ENCODE measurements around the gene MARF1.
"Not testable (repeated sequence)": the region's sequence is repeated elsewhere in the genome, so short reads cannot be mapped to it uniquely, and the experiment has no call there.

Gene MARF1

GRCh38 chr16:15618392-15618791 lies 24.6 kb downstream of the MARF1 start:
- no peak for DNase-seq

GRCh38 chr16:15617901-15618300 lies 25.1 kb downstream of the MARF1 start:
- DNase-seq = no peak

- DNase-seq = no peak
Measured at GRCh38 chr16:15616475-15617165, 26.3 kb downstream of the MARF1 start.

GRCh38 chr16:15616012-15616411 lies 26.9 kb downstream of the MARF1 start:
- no peak for DNase-seq

- DNase-seq = no peak
Measured at GRCh38 chr16:15613676-15614075, 29.3 kb downstream of the MARF1 start.

DNA sequence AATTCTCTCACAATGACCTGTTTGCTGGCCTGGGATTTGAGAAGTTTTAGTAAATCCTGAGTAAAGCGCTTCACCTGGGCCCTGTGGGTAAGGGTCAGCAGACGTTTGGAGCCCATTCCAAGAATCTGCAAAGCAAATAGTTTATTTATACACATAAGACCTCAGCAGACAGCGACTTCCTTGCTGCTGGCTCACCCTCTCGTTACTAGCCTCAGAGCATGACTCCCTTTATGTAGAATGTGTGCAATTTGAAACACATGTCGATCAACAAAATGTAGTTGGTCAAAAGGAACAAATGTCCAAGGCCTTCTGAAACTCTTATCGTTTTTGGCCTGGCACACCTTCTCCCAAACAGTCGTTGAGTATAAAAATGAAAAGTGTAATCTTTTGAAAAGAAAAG lies 31.3 kb downstream of the MARF1 start:
- DNase-seq = no peak

- no peak for DNase-seq
Measured at GRCh38 chr16:15610369-15610871, 32.5 kb downstream of the MARF1 start.

GRCh38 chr16:15609286-15609649 lies 33.7 kb downstream of the MARF1 start:
- no peak for DNase-seq

DNA sequence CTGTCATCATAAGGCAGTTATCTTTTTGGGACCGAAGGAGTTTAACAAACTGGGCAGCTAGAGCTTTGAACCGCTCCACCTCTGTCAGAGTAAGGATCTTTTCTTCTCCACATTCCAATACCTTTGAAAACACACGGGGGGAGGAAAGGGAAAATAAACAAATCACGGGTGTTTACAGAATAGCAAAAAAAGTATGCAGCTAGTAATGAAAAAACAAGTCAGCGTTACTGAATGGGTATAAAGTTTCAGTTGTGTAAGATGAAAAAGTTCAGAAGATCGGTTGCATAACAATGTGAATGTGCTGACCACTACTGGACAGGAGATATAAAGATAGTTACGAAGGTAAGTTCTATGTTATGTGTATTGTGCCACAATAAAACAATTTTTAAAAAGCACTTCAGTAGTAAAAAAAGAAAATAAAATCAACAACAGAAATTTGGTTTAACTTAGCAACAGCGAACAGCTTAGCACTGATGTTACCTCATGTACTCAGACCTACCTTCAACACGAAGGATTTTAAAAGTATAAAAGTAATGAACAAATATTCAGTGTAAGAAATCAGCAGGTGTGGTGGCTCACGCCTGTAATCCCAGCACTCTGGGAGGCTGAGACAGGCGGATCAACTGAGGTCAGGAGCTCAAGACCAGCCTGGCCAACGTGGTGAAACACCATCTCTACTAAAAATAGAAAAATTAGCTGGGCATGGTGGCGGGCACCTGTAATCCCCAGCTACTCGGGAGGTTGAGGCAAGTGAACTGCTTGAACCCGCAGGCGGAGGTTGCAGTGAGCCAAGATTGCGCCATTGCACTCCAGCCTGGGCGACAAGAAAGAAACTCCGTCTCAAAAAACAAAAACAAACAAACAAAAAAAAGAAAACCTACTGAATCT lies 34.3 kb downstream of the MARF1 start:
- no peak for DNase-seq

GRCh38 chr16:15607700-15608396 lies 35.1 kb downstream of the MARF1 start:
- DNase-seq = no peak

DNA sequence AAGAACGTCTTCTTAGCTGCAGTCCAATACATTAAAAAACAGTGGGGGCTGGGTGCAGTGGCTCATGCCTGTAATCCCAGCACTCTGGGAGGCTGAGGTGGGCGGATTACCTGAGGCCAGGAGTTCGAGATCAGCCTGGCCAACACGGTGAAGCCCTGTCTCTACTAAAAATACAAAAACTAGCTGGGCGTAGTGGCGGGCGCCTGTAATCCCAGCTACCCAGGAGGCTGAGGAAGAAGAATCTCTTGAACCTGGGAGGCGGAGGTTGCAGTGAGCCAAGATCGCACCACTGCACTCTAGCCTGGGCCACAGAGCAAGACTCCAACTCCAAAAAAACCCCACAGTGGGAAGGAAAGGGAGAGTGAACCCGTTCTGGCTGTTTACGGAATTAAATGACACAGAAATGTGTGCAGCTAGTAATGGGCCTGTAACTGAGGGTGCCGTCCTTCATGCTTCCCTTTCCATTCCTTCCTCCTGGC lies 35.7 kb downstream of the MARF1 start:
- not testable (repeated sequence) for DNase-seq

- DNase-seq = no peak
Measured at GRCh38 chr16:15606518-15607220, 36.3 kb downstream of the MARF1 start.

DNA sequence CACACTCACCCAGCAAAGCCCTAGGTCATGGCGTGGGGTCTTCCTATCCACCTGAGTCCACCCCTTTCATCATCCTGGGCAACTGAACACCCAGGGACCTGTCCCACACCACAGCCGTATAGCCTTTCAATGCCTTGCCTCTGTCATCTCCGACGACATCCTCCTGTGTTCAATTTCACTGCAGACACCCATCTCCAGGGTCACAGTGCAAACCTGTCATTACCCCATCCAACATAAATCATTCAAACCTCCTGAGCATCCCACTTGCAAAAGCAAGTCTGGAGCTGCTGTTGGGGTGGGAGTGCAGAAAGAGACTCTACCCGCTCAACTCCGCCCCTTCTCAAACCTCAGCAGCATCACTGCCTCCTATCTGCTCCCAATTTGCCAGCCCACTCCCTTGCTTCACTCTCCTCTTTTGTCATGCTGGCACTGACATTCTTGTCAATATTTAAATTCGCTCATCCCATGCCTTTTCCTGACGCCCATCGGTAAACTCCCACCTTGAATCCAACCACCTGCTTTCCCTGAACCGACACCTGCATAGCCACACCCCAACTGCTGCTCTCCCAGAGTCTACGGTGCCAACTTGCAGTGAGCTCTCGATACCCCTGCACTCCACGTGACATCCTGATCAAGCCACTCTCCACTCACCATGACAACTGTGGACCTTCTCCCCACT lies 37.0 kb downstream of the MARF1 start:
- no peak for DNase-seq

GRCh38 chr16:15604460-15605440 lies 38.2 kb downstream of the MARF1 start:
- DNase-seq = no peak

DNA sequence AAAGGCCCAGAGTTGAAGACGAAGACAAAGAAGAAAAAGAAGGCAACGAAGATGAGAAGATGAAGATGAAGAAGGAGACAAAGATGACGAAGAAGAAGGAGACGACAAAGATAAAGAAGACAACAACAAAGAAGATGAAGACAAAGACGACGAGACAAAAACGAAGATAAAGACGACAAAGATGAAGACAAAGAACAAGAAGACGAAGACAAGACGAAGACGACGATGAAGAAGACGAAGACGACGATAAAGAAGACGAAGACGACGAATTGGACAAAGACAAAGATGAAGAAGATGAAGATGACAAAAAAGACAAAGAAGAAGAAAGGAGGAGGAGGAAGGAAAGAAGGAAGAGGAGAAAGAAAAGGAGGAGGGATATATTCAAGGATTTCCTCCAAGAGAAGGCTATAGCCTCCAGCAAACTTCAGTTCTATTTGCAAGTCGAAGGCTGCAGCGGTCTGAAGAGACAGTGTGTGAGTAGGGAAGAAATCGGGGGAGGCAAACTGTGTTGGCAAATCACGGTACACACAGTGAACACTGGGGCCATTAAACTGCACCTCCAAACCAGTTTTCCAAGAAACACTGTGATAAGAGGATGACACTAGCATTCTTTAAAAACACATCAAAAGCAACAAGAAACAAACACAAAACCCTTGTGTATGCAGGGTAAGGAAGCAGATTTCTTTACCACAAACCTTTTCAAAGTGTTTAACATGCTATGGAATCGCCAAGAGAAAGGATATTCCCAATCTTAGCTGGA lies 40.5 kb downstream of the MARF1 start:
- DNase-seq = no peak

- no peak for DNase-seq
Measured at GRCh38 chr16:15601212-15601879, 41.6 kb downstream of the MARF1 start.

GRCh38 chr16:15599303-15600070 lies 43.5 kb downstream of the MARF1 start:
- DNase-seq = no peak

DNA sequence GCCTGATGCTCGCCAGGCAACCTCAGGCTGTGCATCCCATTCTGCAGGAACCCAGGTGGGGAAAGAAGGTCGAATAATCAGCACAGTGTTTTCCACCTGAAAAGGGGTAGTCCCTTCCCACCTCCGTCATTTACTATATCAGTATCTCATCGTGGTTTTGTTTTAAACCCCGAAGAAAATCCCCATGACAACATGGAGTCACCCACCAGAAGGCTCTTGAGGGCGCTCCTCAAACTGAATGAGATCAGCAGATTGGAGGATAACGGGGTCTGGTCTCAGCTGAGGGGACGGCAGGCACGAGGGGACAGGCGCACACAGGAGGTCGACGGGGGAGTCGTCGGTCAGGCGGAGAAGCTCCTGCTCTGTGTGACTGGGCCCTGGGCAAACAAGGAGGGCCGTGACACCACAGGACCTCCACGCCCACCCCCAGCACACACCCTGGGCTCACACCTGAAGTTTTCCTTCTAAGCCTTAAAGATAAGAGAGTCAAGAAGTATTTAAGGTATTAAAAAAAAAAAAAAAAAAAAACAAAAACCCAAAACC lies 44.2 kb downstream of the MARF1 start:
- no peak for DNase-seq
